Stimulated activated CD4-positive, alpha-beta T cell treated with anti-CD3 and anti-CD28 coated beads, Interleukin-1b, Interleukin-23, amount 100 ng/mL, for 24 hours (primary cell): ENCODE data around the gene DEPP1.
A peak's percentile ranks its signal among the peaks of the same experiment; 100 is the strongest.

Experiments used
- DNase-seq, 4 experiments: peaks; one replicate each; pipeline ENCODE4 v3.0.0-alpha.2; 2020; ENCODE audit warnings: low read depth in 4 of 4, low spot score in 1 of 4

DEPP1 gene

DNA sequence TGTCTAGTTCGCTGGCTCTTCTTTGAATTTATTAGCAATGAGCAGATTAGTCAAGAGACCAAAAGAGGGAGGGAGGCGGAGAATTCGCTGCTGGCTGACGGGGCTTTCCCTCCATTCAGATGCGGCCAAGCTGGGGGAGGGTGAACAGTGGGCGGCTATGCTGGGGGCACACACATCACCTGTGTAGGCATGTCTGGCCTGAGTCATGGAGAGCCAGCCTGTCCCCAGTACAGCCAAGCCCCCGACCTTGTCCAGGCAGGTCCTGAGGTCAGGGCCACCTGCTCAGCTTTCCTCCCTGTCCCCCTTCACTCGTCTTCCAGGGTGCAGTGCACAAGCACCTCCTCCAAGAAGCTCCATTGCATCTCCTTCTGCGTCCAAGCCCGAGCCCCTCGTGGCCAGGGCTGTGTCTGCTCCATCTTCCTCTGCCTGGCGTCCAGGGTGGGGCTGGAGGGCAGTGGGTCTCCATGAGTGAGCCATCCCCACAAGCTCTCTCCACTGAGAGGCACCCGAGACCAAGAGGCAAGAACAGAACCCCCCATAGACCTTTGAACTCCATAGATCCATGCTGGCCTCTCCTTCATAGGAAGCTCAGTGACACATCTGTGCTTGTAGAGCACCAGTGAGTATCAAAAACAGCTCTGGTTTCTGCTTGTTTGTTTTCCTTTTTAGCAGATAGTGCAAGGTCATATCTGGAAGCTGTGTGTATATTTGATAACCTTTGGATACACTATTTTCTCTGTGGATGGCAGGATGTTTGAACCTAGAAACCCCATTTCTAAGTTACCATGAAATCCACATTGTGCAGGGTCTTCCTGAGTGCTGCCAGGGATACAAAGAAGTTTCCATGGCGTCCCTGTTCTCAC, 1.9 kb upstream of the DEPP1 start:
- no peak for DNase-seq

DNA sequence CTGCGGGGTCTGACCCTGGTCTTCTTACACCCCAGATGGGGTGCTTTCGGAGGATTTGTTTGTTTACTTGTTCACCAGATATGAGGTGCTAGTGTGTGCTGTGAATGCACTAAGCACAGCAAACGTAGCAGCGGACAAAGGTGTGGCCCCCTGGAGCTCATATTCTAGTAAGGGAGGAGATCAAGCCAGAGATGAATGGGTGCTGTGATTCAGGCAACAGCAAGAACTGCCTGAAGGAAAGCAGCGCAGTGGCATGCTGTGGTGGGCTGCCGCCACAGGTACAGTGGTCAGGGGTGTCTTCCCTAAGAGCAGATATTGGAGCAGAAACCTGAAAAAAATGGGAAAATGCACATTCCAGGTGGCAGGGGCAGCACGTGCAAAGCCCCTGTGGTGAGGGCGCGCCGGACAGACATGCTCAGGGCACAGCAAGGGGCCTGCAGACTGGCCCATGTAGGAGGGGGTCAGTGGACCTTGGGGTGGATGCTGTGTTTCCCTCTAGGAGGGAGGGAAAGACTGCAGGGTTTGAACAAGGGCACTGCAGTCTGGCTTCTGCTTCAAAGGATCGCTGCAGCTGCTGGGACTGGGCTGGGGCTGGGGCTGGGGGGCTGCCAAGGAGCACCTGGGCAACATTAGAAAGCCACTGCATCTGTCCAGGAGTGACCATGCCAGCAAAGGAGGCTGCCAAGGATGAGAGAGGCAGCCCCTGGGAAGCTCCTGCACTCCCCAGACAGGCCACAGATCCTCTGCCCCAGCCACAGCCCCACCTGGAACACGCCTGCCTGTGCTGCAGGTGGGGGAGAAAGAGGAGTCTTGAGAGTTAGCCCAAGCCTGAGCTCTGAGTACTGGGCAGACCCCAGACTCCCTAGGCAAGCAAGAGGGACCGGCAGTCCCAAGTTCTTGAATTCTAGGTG, 927 bp upstream of the DEPP1 start:
- DNase-seq, result no peak

DNA sequence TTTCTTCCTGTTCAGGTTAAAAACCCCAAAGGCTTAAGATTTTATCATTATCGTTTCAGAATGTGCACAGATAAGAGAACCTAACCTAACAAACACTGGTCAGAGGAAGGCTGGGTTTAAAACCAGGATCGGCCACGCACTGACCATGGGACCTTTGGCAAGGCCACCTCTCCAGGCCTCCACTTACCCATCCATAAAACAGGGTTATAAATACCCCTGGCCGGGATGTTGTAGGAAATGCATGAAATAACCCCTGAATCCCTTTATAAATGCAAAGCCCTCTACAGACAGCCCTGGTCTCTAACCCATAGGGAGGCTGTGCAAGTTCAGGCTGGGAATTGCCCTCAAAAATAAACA, 418 bp downstream of the DEPP1 start:
- DNase-seq, result no peak

DNA sequence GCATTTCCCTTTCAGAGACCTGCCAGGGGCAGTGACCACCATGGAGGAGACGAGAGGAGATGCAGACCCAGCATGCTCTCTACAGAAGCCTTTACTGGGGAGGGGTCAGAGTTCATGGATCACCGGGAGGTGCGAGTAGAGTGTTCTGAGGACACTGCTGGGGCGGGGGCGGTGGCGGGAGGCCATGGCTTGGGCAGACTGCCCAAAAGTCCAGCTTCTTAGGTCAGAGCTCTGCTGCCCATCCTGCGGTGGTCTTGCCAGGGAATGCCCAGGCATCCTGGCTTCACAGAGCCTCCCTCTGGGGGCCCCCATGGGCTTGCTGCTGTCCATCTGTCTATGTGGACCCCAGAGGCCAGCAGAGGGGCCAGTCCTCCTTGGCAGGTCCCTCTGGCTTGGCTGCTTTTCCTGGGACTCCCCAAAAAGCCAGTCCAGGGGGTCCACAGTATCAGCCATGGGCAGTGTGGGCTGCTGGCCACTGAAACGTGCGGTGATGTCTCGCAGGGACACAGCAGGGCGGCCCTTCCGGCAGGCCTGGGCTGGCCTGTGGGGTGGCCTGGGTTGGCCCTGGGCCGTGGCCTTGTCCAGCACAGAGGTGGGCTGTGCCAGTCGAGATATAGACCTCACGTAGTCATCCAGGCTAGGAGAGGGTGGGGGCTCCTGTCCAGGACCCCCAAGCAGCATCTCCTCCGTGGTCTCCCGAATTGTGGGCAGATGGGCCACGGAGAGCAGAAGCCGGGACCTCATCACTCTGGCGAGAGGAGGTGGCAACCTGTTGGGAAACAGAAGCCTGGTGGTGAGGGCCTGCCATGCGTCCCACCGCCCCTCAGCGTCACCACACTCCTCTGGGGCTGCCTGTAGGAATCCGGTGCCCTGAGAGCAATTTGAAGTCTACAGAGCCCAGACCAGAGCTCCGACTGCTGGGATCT, 1.1 kb downstream of the DEPP1 start:
- no peak for DNase-seq

DNA sequence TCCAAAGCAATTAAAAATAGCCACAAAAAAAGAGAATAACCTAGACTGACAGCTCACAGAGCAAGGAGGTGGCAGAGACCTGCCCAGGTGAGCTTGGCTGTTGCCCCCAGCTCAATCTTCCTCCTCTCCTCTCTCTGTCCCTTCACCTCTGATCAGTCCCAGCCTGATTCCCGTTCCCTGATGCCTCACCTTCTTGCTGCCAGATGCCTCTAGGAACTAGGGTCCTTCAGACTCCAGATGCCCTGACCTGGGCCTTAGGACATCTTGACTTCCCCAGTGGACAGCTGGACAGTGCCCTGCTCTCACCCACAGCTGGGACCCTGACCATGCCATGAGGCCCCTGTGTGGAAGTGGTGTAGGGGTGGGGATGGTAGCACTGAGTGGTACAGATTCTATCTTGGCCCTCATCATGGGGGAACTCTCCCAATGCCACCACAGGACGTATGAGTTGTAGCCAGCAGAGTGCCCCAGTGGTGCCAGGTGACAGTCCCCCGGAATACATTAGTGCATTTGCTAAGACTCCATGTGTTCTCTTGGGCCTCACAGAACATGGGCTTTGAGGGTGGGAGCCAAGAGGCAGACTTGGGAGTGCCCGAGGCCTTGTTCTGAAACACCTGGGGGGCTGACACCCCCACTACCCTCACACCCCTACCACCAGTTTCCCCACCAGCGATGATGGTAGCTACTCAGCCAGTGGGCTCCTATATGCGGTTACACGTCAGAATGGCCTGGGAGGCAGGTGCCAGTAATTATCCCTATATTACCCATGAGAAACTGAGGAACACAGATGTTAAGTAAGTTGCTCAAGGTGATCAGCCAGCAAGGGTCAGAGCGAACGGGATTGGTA, 2.0 kb downstream of the DEPP1 start:
- no peak for DNase-seq

DNA sequence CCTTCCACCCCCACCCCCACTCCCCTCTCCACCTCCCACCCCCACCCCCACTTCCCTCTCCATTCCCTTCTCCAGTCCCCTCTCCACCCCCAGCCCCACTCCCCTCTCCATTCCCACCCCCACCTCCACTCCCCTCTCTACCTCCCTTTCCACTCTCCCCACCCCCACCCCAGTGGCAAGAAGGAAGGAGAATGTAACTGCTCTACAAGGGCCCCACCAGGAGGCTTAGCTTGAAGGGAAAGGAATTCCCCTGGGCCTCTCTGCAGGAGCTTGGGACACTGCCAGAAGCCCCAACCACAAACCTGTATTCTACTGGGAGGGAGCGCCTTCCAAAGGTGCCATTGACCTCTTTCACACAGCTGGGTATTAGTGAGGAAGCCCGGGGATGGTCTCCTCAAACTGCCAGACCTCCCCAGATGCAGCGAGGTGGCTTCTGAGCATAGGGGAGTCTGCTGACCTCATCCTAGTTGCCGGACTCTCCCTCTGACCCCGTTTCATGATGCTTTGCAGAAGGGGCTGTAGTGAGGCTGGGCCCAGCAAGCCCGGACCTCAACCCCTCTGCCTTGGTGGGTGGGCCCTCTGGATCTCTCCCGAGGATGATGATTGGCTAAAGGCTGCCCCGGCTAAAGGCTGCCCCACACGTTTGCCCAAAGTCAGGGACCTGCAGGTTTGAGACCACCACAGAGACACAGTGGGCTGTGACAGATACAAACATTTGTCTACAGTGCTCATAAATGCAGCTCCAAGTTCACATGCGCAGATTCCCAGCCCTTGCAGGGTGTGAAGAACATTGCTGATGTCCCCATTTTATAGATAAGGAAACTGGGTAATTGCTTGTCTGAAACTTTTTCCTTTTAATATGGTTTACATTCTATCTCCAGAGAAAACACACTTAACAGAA, 2.9 kb downstream of the DEPP1 start:
- DNase-seq, result no peak

DNA sequence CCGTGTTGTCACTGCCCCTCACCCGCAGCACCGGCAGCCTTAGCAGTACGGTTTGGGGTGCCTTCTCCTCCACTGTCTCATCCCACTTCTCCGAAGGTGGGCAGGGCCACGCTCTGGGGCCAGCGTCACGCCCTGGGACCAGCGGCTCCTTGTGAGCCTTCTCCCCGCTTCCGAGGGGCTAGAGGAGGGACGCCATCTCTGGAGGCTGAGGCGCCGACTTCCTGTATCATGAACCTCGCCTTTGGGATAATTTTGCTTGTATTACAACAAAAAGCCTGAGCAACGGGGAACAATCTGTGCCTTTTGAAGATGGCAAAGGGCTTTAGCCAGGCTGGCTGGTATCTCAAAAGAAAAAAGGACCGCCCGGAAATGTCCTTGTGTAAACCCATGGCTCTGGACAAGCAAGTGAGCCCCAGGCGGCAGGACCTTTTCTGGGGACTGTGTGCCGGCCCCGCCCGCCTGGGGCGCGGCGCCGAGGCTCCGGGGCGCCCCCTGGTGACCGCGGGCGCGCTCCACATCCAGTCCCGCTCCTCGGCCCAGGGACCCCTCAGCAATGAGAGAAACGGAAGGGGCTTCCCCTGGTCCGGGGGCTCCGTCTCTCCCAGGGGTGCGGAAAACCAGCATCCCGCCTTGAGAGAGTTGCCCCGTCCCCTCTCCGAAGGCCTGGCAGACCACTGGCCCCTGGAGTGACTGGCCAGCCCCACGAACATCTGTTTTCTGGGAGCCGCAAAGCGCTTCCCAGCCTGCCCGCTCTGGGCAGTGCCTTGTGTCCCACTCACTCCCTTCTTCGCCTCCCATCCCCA, 3.8 kb downstream of the DEPP1 start:
- peak; percentile 29 to 46 (median 43) for DNase-seq

DNA sequence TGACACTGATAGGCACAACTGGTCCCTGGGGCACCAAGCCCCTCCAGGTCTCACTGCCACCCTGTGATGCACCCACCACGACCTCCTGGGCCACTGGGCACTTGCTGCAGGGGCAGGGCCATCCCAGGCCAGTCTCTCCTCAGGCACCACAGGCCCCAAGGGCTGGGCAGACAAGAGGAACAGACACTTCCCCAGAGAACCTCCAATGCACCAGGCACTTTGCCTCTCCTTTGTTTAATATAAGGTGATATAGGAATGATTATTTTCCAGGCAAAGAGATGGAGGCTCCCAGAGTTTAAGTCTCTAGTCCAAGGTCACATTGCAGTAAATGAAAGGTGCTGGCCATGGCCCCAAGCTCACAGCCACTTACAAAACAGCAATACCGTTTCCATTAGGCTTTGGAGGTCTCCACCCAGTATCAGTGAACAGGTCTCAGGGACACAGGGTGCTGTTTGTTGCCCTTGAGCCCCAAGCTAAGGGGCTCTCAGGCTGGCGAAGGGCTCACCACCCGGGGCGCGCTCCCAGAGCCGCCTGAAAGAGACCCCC, 4.5 kb downstream of the DEPP1 start:
- no peak for DNase-seq

DNA sequence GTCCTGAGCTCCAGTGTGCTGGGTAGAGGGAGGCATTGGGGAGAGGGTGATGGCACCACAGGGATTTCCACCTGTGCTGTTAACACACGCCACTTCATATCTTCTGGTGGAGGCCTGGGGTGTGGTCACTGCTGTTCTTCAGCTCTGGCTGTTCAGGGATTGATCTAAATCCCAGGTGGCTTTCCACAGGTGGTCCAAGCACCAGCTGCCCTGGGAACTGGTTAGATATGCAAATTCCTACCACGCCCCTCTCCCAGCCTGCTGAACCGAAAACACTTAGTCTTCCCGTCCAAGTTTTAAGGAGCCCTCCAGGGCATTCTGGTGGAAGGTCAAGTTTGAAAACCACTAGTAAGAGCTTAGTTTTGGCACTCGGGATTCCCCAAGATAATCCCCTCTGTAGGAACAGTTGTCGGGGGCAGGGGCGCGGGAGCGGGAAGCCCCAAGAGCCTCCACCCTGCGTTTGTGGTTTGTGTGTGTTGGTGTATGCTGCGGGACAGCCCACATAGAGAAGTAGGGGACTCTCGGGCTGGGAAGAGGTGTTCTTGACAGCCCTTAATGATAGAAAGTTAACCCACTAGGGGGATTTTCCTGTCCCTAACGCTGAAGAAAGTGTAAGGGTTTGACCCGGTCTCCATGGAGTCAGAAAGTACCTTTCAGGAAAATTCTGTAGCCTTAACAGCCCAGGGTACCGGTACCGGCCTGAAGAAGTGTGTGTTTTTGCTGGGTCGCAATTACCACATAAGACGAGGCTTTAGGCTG, 5.1 kb downstream of the DEPP1 start:
- DNase-seq, result no peak

DNA sequence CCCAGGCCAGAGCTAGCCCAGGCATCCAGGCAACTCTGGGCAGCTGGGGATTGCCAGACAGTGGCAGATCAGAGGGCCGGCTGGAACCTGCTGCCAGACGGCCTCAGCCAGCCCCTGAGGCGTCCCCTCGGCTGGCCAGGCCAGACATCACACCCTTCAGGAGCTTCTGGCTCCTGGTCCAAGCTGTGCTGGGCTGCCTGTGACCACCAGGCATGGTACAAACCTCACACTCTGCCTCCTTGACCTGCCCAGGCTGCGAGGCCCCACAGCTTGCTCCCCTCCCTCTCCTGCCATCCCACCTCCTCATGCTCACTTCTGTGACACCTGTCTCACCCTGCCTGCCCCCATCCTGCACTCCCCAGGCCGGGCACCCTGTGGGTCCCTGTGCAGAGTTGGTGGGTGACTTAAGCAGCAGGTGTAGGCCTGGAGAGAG, 5.7 kb downstream of the DEPP1 start:
- DNase-seq, result no peak

DNA sequence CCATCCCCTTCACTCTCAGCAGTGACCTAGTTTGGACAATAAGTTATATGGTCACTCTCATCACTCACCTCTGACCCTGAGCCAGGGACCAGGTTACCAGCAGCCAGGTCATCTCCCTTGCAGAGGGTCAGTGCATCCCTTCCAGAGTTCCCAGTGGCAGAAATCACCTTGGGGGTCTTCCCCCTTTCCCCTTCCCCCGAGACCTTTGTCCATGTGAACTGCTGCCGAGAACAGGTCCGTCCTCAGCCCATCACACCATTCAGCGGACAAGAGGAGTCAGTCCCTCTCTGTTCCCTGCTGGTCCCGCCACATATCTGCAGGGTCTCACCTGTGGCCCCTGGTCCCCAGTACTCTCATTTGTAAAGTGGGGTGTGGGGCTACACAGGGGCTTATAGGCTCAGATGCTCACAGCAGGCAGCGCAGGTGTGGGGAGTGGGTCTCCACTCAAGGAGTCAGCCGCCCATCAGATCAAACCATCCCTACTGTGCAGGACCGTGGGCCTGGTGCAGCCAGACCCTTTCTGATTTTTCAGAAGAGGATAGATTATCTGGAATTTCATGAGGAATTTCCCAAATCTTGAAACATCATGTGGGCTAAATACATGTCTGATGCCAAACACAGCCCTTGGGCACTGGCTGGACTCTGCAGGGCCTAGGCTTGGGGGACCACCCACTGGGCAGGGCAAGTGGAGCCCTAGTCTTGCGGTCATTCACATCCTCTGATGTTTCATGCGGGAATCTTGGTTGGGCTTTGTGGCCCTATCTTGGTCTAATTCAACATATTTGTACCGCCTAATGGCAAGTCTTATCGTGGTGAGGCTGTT, 6.5 kb downstream of the DEPP1 start:
- DNase-seq, result no peak

DNA sequence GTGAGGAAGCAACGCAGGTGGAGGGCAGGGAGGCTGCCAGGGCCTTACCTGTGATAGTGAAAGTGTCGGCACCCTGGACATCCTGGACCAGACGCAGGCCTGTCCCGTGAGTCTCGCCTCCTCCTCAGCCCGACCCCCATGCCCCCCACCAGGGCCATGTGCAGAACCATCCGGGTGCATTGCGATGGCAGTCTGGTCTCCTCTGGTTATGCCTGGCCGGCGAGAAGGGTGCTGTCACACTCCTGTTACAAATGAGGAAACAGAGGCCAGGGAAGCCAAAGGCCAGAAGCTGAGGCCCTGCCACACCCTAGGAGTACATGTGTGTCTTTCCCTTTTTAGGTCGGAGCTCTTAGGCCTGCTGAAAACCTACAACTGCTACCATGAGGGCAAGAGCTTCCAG, 7.2 kb downstream of the DEPP1 start:
- DNase-seq, result no peak

DNA sequence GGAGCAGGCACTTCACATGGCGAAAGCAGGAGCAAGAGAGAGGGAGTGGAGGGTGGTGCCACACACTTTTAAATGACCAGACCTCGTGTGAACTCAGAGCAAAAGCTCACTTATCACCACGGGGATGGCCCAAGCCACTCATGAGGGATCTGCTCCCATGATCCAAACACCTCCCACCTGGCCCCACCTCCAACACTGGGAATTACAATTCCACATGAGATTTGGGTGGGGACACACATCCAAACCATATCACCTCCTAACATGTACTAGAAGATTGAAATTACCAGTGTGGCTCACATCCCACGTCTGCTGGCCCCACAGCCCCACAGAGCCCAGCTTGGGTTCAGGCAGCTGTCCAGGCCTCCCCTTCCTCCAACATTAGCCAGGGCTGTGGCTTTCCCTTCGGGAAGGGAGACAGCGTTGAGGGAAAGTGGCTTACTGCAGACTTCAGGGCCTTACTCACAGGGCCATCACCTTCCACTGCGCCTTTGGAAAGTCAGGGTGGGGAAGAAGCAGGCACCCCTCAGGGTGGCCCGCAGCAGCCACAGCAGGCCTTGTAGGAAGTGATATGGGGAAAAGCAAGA, 7.7 kb downstream of the DEPP1 start:
- no peak for DNase-seq

DNA sequence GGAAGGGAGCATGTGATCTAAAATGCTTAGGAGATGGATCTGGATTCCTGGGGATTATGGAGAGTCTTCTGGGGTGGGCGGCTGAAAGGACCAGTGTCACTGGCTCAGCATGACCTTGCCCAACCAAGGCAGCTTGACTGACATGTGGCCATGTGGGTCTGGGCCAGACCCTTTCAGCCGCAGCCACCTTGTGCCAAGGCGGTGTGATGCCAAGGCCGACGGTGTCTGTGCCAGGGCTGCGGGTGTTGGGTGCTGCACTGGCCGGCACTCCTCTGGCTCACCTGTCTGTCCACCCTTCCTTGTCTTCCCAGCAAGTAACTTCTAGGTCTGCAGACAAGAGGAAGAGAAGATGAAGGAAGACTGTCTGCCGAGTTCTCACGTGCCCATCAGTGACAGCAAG, 8.8 kb downstream of the DEPP1 start:
- no peak for DNase-seq

DNA sequence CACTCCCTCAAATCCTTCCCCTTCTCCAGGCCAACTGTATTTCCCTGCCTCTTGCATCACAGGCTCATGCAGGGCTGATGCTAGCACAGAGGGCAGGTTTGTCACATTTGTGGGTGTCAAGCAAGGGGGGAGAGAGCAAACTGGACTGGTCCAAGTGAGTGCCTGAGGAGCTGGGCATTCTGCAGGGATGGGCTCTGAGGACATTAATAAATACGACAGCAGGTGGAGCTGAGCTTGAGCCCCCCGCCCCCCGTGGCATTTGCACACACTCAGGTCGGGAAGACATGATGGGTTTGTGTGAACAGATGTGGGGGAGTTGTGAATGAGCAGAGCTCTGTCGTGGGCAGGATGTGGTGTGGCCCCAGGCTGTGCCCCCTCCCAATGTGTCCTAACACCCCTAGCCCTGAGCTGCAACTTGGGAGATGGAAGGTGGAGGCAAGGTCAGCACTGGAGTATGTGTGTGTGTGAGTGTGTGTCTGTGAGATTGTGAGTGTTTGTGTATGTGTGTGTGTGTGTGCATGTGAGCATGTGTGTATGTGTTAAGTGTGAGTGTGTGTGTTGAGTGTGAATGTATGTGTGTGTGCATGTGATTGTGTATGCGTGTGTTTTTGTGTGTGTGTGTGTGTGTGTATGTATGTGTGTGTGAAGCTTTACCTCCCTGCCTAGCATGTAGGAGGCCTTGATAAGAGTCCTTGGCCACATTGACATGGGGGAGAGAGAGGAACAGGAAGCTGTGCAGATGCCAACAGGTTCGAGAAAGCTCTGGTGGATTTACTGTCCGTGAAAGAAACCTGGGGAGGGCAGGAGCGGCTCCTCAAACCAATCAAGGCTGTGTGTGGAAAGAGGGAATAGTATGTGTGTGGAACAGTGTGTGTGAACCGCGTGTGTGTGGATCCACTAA, 9.9 kb downstream of the DEPP1 start:
- DNase-seq, result no peak
